Esophagus squamous epithelium (tissue), 4 donors: ENCODE data around the gene RAB38.

Source experiments
- POLR2A ChIP-seq, 4 donors: fragments of 450-650 bp; IDR thresholded peaks; one replicate each; pipeline ENCODE4 v1.6.1; 2017; ENCODE audit warnings: antibody characterized with exemption in 4 of 4, mild to moderate bottlenecking in 4 of 4, moderate library complexity in 3 of 4
- TF ChIP-seq, protein P1 (sequence below), 6 experiments: fragments of 450-650 bp in 4 of 6; fragments of 200-600 bp in 2 of 6; sonication (generic) in 2 of 6; IDR thresholded peaks; one replicate each; pipeline ENCODE4 v1.5.1; 2016 to 2019; ENCODE audit warnings: antibody characterized with exemption in 6 of 6, mild to moderate bottlenecking in 4 of 6, moderate library complexity in 4 of 6

DNA sequence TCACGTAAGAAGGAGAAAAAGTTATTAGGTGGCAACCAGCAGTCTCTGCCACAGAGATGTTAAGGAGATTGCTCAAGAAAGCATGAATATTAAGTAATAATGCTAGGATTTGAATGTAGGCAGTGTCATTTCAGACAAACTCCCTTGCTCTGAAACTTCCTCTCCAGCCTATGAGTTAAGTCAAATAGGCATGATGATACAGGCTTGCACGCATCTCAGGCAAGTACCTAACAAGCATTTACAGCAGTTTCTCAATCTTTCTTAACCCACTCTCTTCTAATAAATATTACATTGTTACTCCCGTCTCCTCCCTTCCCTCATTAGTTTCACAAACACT, 72.7 kb downstream of the RAB38 start:
- TF ChIP-seq POLR2A (IDR thresholded peaks at IDR 0.05) = no peak
- TF ChIP-seq, protein P1, sequence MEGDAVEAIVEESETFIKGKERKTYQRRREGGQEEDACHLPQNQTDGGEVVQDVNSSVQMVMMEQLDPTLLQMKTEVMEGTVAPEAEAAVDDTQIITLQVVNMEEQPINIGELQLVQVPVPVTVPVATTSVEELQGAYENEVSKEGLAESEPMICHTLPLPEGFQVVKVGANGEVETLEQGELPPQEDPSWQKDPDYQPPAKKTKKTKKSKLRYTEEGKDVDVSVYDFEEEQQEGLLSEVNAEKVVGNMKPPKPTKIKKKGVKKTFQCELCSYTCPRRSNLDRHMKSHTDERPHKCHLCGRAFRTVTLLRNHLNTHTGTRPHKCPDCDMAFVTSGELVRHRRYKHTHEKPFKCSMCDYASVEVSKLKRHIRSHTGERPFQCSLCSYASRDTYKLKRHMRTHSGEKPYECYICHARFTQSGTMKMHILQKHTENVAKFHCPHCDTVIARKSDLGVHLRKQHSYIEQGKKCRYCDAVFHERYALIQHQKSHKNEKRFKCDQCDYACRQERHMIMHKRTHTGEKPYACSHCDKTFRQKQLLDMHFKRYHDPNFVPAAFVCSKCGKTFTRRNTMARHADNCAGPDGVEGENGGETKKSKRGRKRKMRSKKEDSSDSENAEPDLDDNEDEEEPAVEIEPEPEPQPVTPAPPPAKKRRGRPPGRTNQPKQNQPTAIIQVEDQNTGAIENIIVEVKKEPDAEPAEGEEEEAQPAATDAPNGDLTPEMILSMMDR (IDR thresholded peaks at IDR 0.05) = no peak
